DMS53 (cell line): Measurements from ENCODE around the gene MYO10.
"Not testable (repeated sequence)": the region's sequence is repeated elsewhere in the genome, so short reads cannot be mapped to it uniquely, and the experiment has no call there.

Experiments used
- DNase-seq: peaks from one replicate; lab custom pipeline; 2025; lab: John Stamatoyannopoulos, UW

Gene MYO10

DNA sequence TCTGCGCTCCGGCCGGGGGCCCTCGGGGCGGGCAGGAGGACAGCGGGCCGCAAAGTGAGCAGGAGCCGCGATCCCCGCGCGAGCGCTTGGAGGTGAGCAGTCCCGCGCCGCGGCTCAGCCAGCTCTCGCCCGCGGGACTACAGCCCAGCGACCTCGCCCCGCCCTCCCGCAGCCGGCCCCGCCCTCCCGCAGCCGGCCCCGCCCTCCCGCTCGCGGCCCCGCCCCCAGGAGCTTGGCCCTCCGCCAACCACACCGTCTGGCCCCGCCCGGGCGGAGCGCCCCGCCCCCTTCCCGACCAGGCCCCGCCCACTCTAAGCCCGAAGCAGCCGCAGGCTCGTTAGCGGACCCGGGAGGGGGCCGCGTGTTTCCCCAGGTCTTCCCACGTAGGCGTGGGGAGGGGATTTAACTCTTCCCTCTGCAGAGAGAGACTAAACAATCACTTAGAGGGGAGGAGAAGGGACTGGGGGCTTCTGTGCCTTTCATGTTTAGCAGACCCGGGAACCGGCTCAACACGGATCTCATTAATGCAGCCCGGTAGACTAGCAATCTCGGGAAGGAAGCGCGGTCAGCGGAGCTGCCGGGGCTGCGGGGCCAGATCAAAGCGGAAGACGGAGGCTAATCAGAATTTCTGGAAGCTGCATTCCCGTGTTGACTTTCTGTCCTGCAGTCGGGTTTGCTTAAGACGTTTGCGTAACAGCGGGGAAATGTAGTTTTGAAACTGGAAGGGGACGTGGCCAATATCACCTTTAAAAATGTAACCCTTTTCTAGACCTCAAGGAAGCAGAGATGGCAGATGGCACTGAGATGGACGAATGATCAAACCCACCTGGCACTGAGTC is at the start of gene MYO10:
MYO10 (minus strand) TSS at position 139 of the 839 bp plus-strand sequence. CDS start 480 bp downstream, outside the sequence.
- peak; percentile 92 for DNase-seq

- DNase-seq = not testable (repeated sequence)
Measured at GRCh38 chr5:16985304-16985703, 49.2 kb upstream of the MYO10 start.

- no peak for DNase-seq
Measured at GRCh38 chr5:16983972-16984371, 47.9 kb upstream of the MYO10 start.

- DNase-seq = no peak
Measured at GRCh38 chr5:16983022-16983639, 47.0 kb upstream of the MYO10 start.

DNA sequence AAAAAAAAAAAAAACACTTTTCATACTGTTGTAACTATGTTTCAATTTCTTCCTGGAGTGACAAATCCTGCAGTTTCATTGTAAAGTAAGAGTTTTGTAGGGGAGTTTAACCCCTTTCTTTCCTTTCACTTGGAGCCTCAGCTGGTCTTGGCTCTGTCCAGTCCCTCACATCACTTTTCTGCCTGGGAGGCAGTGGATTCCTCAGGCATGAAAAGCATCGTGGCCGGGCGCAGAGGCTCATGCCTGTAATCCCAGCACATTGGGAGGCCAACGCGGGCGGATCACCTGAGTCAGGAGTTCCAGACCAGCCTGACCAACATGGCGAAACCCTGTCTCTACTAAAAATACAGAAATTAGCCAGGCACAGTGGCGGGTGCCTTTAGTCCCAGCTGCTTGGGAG is 45.6 kb upstream of the MYO10 start:
- DNase-seq = no peak

DNA sequence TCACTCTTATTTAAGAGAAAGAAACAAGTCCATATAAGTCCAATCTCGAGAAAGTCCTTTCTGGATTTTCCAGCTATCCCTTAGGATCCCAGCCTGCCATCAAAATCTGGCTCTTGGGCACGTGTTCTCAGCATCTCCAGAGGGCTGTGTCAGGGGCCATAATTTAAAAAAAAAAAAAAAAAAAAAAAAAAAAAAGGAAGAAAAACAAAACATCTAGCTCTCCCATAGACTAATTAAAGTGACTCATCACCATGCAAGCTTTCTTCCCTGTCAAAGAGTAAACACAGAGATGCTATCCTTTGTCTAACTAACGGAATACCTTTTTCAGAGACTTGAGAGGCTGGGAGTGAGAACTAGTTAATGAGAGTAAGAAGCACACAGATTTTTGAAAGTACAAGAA is 44.9 kb upstream of the MYO10 start:
- no peak for DNase-seq

GRCh38 chr5:16978296-16978695 is 42.2 kb upstream of the MYO10 start:
- no peak for DNase-seq

GRCh38 chr5:16976625-16977008 is 40.5 kb upstream of the MYO10 start:
- no peak for DNase-seq

DNA sequence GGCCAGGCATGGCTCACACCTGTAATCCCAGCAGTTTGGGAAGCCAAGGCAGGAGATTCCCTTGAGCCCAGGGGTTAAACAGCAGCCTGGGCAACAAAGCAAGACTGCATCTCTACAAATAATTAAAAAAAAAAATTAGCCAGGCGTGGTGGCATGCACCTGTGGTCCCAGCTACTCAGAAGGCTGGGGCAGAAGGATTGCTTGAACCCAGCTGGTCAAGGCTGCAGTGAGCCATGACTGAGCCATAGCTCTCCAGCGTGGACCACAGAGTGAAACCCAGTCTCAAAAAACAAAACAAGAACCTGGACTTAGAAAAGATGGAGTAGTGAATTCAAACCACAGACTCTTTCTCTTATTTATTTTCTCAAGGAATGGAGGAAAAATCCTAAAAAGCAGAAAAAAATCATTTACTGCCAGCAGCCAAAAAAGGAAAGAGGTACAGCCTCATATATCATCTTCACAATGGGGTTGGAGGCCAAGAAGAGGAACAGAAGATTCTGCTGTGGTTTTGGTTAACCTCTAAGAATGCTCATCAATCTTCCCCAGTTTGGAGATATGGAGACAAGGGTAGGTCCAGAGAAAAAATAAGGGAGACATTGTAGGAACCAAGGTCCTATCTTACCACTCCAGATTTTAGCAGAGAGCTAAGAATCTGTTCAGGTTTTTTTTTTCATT is 40.0 kb upstream of the MYO10 start:
- no peak for DNase-seq

DNA sequence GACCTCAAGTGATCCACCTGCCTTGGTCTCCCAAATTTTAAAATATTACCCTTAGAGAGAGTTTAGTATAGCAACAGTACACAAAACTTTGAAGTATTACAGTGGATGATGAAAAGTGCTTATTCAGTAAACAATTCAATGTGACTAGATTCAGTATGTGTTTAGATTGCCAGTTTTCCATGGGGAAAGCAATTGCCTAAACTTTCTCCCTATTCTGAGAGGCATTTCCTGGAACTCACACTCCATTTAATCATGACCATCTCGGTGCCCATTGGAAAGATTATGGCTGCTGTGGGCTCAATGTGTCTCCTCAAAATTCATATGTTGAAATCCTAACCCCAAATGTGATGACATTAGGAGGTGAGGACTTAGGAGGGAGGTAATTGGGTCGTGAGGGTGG is 38.9 kb upstream of the MYO10 start:
- DNase-seq = no peak

GRCh38 chr5:16970826-16971225 is 34.7 kb upstream of the MYO10 start:
- no peak for DNase-seq

DNA sequence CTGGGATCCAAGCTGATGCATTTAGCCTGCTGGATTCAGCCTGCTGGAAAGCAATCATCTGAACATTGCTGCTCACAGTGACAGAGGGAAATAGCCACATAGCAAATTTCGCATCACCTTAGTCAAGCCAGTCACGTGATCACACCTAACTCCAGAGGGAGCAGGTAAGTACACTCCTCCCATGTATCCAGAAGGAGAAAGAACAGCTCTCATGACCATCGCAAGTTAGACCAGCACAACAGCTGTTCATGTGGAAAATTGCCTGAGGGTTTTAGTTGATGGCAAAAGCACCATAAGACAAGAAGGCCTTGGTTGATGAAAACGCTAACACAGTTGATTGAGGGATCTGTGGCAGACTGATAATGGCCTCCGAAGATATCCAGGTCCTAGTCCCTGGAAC is 34.2 kb upstream of the MYO10 start:
- DNase-seq = no peak

- no peak for DNase-seq
Measured at GRCh38 chr5:16965581-16965980, 29.5 kb upstream of the MYO10 start.

GRCh38 chr5:16963821-16964220 is 27.7 kb upstream of the MYO10 start:
- no peak for DNase-seq

DNA sequence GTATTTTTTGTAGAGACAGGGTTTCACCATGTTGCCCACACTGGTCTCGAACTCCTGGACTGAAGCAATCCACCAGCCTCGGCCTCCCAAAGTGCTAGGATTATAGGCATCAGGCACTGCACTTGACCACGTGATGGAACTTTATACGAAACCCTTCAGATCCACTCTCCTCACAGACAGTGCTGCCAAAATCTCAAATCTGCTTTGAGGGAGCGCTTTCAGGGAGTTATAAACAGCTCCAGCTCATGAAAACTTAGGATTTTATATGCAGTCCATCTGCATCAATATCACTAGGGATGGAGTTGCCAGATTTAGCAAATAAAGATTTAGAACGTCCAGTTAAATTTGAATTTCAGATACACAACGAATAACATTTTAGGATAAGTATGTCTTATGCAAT is 25.0 kb upstream of the MYO10 start:
- DNase-seq = no peak

GRCh38 chr5:16957304-16958196 is 21.5 kb upstream of the MYO10 start:
- no peak for DNase-seq

DNA sequence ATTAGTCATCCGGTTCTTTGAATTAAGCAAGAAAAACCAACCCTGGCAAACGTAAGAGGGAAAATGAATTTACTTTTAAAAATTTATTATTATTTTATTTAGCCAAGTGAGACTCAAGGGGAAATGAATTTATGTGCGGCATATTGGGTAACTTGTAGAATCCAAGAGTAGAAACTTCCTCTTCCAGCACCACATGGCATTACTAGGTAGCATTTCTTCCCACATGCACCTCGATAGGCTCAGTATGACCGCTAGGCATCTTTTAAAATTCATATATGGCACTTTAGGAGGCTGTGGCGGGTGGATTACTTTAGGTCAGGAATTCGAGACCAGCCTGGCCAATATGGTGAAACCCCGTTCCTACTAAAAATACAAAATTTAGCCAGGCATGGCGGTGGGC is 17.6 kb upstream of the MYO10 start:
- DNase-seq = no peak

DNA sequence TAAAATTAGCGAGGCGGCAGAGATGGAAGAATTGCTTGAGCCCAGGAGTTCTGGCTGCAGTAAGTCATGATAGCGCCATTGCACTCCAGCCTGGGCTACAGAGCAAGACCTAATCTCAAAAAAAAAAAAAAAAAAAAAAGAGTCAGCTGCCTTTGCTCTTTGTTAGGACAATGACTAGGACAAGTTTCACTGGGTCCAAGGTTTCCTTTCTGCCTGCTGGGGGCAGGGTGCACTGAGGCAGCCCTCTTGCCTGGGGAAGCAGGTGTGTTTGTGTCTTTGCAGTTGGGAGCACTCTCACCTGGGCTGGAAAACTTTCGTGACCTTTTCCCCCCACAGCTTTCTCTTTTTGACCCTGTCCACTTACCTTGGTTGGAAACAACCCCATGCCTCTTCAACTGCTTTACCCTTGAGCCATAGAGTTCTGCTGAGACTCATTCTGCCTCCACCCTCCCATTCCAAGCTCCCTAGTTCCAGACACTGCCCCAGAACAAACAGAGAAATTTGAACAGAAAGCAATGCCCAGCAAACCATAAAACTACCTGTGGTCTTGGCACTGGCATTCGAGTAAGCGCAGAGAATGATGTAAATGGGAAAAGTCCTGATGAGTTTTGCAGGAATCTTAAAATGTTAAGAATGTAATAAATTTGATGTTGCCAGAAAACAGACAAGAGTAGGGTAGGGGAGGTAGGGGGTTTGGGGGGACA is 17.0 kb upstream of the MYO10 start:
- DNase-seq = no peak

DNA sequence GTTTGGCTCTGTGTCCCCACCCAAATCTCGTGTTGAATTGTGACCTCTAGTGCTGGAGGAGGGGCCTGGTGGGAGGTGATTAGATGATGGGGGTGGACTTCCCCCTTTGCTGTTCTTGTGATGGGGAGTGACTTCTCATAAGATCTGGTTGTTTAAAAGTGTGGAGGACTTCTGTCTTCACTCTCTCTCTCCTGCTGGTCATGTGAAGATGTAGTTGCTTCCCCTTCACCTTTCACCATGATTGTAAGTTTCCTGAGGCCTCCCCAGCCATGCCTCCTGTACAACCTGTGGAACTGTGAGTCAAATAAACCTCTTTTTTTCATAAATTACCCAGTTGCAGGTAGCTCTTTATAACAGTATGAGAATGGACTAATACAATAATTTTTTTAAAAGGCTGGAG is 10.6 kb upstream of the MYO10 start:
- no peak for DNase-seq

DNA sequence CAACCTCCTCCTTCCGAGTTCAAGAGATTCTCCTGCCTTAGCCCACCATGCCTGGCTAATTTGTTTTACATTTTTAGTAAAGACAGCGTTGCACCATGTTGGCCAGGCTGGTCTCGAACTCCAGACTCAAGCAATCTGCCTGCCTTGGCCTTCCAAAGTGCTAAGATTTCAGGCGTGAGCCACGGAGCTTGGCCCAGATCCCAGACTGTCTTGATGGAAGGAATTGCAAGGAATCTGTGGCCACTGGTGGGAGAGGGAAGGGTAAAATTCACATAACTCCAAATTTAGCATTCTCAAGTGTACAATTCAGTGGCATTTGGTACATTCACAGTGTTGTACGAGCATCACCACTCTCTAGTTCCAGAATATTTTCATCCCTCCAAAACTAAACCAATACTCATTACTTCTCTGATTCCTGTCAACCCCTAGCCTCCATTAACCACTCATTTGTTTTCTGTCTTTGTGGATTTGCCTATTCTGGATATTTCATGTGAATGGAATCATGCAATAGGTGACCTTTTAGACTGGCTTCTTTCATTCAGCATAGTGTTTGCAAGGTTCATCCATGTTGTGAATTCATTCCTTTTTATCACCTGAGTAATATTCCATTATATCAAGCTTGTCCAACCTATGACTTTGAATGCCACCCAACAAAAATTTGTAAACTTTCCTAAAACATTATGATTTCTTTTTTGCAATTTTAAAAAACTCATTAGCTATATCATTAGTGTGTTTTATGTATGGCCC is 8.9 kb upstream of the MYO10 start:
- DNase-seq = no peak
